HepG2 (cell line): Measurements from ENCODE around the gene FBXO10. TPM values are rescaled to one million over a fixed set of nuclear protein-coding genes. Genes with fewer than 3 reads are reported as not detected.
A peak's percentile ranks its signal among the peaks of the same experiment; 100 is the strongest.

Experiments
- BCLAF1 ChIP-seq: fragments of 450-650 bp; IDR thresholded peaks from 2 replicates; pipeline ENCODE4 v1.6.1; 2017; ENCODE audit warnings: mild to moderate bottlenecking
- CHCHD3 ChIP-seq: sonication (generic); formaldehyde crosslinking; IDR thresholded peaks from 2 replicates; pipeline ENCODE4 v1.8.0; 2022; ENCODE audit warnings: mild to moderate bottlenecking, missing genetic modification reagents, moderate library complexity
- MED8 ChIP-seq: sonication (generic); formaldehyde crosslinking; IDR thresholded peaks from 2 replicates; pipeline ENCODE4 v1.8.1; 2023; ENCODE audit warnings: mild to moderate bottlenecking, missing genetic modification reagents; ENCODE audit not compliant: insufficient replicate concordance
- WIZ ChIP-seq: sonication (generic); formaldehyde crosslinking; IDR thresholded peaks from 2 replicates; pipeline ENCODE4 v1.5.1; 2020; ENCODE audit warnings: mild to moderate bottlenecking, missing genetic modification reagents
- XBP1 ChIP-seq: sonication (generic); formaldehyde crosslinking; IDR thresholded peaks from 2 replicates; pipeline ENCODE4 v1.5.0; 2020; ENCODE audit warnings: missing genetic modification reagents
- ZNF264 ChIP-seq: sonication (generic); formaldehyde crosslinking; IDR thresholded peaks from 2 replicates; pipeline ENCODE4 v1.4.0; 2020; ENCODE audit warnings: missing genetic modification reagents
- ZNF468 ChIP-seq: sonication (generic); formaldehyde crosslinking; IDR thresholded peaks from 2 replicates; pipeline ENCODE4 v1.8.0; 2022; ENCODE audit warnings: mild to moderate bottlenecking, moderate library complexity, missing genetic modification reagents
- ZNF883 ChIP-seq: sonication (generic); formaldehyde crosslinking; IDR thresholded peaks from 2 replicates; pipeline ENCODE4 v1.5.1; 2020; ENCODE audit warnings: mild to moderate bottlenecking, missing genetic modification reagents; ENCODE audit errors: not compliant biosample characterization
- ZSCAN29 ChIP-seq: sonication (generic); formaldehyde crosslinking; conservative IDR thresholded peaks from 2 replicates; pipeline ENCODE4 v1.4.0; 2020; ENCODE audit warnings: mild to moderate bottlenecking, missing genetic modification reagents
- polyA plus RNA-seq, 8 experiments: library from polyadenylated mRNA; depleted of rRNA in 3 of 8; stranded (reverse) in 7 of 8; unstranded in 1 of 8; fragments of >200 nt; fragmentation: Illumina TruSeq in 4 of 8; extraction: Trizol in 4 of 8; gene quantifications; 2 replicates each; pipeline versions ENCODE4 v1.2.1 to v1.2.3, GENCODE V29; 2011 to 2016; ENCODE audit warnings: low read depth in 4 of 8, missing spikeins in 1 of 8, mixed read lengths in 1 of 8; ENCODE audit not compliant: insufficient read depth in 1 of 8
- total RNA-seq, 5 experiments: library from RNA; depleted of rRNA; stranded (reverse); fragments of >200 nt; fragmentation: Illumina TruSeq; extraction: Trizol; gene quantifications; 2 replicates each; pipeline ENCODE4 v1.2.3, GENCODE V29; 2016; ENCODE audit warnings: low read depth in 1 of 5
- TF ChIP-seq, protein P1 (sequence below): sonication (generic); formaldehyde crosslinking; IDR thresholded peaks from 2 replicates; pipeline ENCODE4 v1.4.0; 2020; ENCODE audit warnings: mild to moderate bottlenecking, missing genetic modification reagents, borderline replicate concordance
- TF ChIP-seq, protein P2 (sequence below): IDR thresholded peaks from 2 replicates; pipeline ENCODE4 v1.6.1; 2012; ENCODE audit warnings: low read length, improper control_type of control experiment
- TF ChIP-seq, protein P3 (sequence below): sonication (generic); formaldehyde crosslinking; IDR thresholded peaks from 2 replicates; pipeline ENCODE4 v1.9.0; 2022; ENCODE audit warnings: low read depth, missing genetic modification reagents

Gene FBXO10
- total and polyA plus RNA-seq, 2 of the 13 experiments (the other 11 are each of a cell fraction or from before 2014, with no cell fraction given) = 3.1 to 5.1 TPM

GRCh38 chr9:37466037-37466709 is 110.0 kb downstream of the FBXO10 start (continued):
- TF ChIP-seq, protein P1, sequence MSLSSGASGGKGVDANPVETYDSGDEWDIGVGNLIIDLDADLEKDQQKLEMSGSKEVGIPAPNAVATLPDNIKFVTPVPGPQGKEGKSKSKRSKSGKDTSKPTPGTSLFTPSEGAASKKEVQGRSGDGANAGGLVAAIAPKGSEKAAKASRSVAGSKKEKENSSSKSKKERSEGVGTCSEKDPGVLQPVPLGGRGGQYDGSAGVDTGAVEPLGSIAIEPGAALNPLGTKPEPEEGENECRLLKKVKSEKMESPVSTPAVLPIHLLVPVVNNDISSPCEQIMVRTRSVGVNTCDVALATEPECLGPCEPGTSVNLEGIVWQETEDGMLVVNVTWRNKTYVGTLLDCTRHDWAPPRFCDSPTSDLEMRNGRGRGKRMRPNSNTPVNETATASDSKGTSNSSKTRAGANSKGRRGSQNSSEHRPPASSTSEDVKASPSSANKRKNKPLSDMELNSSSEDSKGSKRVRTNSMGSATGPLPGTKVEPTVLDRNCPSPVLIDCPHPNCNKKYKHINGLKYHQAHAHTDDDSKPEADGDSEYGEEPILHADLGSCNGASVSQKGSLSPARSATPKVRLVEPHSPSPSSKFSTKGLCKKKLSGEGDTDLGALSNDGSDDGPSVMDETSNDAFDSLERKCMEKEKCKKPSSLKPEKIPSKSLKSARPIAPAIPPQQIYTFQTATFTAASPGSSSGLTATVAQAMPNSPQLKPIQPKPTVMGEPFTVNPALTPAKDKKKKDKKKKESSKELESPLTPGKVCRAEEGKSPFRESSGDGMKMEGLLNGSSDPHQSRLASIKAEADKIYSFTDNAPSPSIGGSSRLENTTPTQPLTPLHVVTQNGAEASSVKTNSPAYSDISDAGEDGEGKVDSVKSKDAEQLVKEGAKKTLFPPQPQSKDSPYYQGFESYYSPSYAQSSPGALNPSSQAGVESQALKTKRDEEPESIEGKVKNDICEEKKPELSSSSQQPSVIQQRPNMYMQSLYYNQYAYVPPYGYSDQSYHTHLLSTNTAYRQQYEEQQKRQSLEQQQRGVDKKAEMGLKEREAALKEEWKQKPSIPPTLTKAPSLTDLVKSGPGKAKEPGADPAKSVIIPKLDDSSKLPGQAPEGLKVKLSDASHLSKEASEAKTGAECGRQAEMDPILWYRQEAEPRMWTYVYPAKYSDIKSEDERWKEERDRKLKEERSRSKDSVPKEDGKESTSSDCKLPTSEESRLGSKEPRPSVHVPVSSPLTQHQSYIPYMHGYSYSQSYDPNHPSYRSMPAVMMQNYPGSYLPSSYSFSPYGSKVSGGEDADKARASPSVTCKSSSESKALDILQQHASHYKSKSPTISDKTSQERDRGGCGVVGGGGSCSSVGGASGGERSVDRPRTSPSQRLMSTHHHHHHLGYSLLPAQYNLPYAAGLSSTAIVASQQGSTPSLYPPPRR (CRISPR knock-in tag) = 0 out of 2 replicates have a peak, but pooled peaks have one; percentile 5
- TF ChIP-seq BCLAF1 (no peak), CHCHD3 (CRISPR knock-in tag) (no peak), ZNF468 (CRISPR knock-in tag) (no peak), XBP1 (CRISPR knock-in tag) (no peak), WIZ (CRISPR knock-in tag) (no peak), ZSCAN29 (CRISPR knock-in tag) (no peak), ZNF264 (no peak), MED8 (CRISPR knock-in tag) (no peak), ZNF883 (CRISPR knock-in tag) (no peak)
- TF ChIP-seq, protein P2, sequence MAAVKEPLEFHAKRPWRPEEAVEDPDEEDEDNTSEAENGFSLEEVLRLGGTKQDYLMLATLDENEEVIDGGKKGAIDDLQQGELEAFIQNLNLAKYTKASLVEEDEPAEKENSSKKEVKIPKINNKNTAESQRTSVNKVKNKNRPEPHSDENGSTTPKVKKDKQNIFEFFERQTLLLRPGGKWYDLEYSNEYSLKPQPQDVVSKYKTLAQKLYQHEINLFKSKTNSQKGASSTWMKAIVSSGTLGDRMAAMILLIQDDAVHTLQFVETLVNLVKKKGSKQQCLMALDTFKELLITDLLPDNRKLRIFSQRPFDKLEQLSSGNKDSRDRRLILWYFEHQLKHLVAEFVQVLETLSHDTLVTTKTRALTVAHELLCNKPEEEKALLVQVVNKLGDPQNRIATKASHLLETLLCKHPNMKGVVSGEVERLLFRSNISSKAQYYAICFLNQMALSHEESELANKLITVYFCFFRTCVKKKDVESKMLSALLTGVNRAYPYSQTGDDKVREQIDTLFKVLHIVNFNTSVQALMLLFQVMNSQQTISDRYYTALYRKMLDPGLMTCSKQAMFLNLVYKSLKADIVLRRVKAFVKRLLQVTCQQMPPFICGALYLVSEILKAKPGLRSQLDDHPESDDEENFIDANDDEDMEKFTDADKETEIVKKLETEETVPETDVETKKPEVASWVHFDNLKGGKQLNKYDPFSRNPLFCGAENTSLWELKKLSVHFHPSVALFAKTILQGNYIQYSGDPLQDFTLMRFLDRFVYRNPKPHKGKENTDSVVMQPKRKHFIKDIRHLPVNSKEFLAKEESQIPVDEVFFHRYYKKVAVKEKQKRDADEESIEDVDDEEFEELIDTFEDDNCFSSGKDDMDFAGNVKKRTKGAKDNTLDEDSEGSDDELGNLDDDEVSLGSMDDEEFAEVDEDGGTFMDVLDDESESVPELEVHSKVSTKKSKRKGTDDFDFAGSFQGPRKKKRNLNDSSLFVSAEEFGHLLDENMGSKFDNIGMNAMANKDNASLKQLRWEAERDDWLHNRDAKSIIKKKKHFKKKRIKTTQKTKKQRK = no peak
- TF ChIP-seq, protein P3, sequence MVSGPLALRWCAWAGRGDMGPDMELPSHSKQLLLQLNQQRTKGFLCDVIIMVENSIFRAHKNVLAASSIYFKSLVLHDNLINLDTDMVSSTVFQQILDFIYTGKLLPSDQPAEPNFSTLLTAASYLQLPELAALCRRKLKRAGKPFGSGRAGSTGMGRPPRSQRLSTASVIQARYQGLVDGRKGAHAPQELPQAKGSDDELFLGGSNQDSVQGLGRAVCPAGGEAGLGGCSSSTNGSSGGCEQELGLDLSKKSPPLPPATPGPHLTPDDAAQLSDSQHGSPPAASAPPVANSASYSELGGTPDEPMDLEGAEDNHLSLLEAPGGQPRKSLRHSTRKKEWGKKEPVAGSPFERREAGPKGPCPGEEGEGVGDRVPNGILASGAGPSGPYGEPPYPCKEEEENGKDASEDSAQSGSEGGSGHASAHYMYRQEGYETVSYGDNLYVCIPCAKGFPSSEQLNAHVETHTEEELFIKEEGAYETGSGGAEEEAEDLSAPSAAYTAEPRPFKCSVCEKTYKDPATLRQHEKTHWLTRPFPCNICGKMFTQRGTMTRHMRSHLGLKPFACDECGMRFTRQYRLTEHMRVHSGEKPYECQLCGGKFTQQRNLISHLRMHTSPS (CRISPR knock-in tag) = no peak
